Superior temporal gyrus (tissue), 1 donor: Measurements from ENCODE around the gene DENND2D.

ENCODE experiments used
- DNase-seq: peaks from one replicate; pipeline ENCODE4 v3.0.0-alpha.2; 2016; ENCODE audit errors: extremely low spot score

DENND2D gene

GRCh38 chr1:111202707-111203623, 2.5 kb upstream of the DENND2D start:
- DNase-seq, result no peak

GRCh38 chr1:111202366-111202706, 1.9 kb upstream of the DENND2D start:
- no peak for DNase-seq

GRCh38 chr1:111201275-111202090, 1.0 kb upstream of the DENND2D start:
- DNase-seq, result no peak

- DNase-seq, result no peak
These were observed 336 bp upstream of the DENND2D start for GRCh38 chr1:111200802-111201161.

- no peak for DNase-seq
These were observed 1.1 kb downstream of the DENND2D start for GRCh38 chr1:111199329-111199728.

- DNase-seq, result no peak
These were observed 1.6 kb downstream of the DENND2D start for GRCh38 chr1:111198836-111199235.

- DNase-seq, result no peak
These were observed 2.7 kb downstream of the DENND2D start for GRCh38 chr1:111197598-111198284.

- no peak for DNase-seq
These were observed 4.2 kb downstream of the DENND2D start for GRCh38 chr1:111196213-111196612.

- DNase-seq, result no peak
These were observed 5.3 kb downstream of the DENND2D start for GRCh38 chr1:111195002-111195684.

- no peak for DNase-seq
These were observed 6.5 kb downstream of the DENND2D start for GRCh38 chr1:111193712-111194480.

- no peak for DNase-seq
These were observed 7.6 kb downstream of the DENND2D start for GRCh38 chr1:111192658-111193519.

- no peak for DNase-seq
These were observed 8.4 kb downstream of the DENND2D start for GRCh38 chr1:111192074-111192473.

GRCh38 chr1:111191496-111191895, 8.9 kb downstream of the DENND2D start:
- no peak for DNase-seq

GRCh38 chr1:111190931-111191451, 9.5 kb downstream of the DENND2D start:
- DNase-seq, result no peak

GRCh38 chr1:111184663-111185062, 15.8 kb downstream of the DENND2D start:
- no peak for DNase-seq

- no peak for DNase-seq
These were observed 17.0 kb downstream of the DENND2D start for GRCh38 chr1:111183308-111184069.

GRCh38 chr1:111182052-111182451, 18.4 kb downstream of the DENND2D start:
- no peak for DNase-seq

- DNase-seq, result no peak
These were observed 20.4 kb downstream of the DENND2D start for GRCh38 chr1:111179968-111180533.

- DNase-seq, result no peak
These were observed 23.8 kb downstream of the DENND2D start for GRCh38 chr1:111176678-111177077.
